ENCODE measurements around the gene CDX2.

- TF ChIP-seq POLR2A (IDR thresholded peaks at IDR 0.05) (no peak), EP300 (IDR thresholded peaks at IDR 0.05; ENCODE audit: low read depth) (no peak)
- TF ChIP-seq, protein P1, sequence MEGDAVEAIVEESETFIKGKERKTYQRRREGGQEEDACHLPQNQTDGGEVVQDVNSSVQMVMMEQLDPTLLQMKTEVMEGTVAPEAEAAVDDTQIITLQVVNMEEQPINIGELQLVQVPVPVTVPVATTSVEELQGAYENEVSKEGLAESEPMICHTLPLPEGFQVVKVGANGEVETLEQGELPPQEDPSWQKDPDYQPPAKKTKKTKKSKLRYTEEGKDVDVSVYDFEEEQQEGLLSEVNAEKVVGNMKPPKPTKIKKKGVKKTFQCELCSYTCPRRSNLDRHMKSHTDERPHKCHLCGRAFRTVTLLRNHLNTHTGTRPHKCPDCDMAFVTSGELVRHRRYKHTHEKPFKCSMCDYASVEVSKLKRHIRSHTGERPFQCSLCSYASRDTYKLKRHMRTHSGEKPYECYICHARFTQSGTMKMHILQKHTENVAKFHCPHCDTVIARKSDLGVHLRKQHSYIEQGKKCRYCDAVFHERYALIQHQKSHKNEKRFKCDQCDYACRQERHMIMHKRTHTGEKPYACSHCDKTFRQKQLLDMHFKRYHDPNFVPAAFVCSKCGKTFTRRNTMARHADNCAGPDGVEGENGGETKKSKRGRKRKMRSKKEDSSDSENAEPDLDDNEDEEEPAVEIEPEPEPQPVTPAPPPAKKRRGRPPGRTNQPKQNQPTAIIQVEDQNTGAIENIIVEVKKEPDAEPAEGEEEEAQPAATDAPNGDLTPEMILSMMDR (IDR thresholded peaks at IDR 0.05), result no peak
These were observed 53.6 kb downstream of the CDX2 start for GRCh38 chr13:27915301-27916207.
